Mesenchymal stem cell (in vitro differentiated cells and primary cell): ENCODE results near the gene FAM98A.

Experiments used
- DNase-seq: peaks from one replicate; pipeline ENCODE4 v3.0.0-alpha.2; 2013
- H2AFZ ChIP-seq: one replicate; pipeline ENCODE4 v1.6.1; 2013; ENCODE audit warnings: low read depth, mild to moderate bottlenecking, control low read depth, inconsistent platforms, low read length, moderate library complexity
- H2AK5ac ChIP-seq: 2 replicates; pipeline ENCODE4 v1.6.1; 2013; ENCODE audit warnings: low read length, moderate library complexity, mild to moderate bottlenecking, inconsistent platforms; ENCODE audit not compliant: severe bottlenecking
- H2BK120ac ChIP-seq: one replicate; pipeline ENCODE4 v1.6.1; 2013; ENCODE audit warnings: low read depth, mild to moderate bottlenecking, inconsistent platforms, low read length, moderate library complexity
- H2BK12ac ChIP-seq, 2 experiments: one replicate each; pipeline ENCODE4 v1.6.1; 2013; ENCODE audit warnings: inconsistent platforms in 2 of 2, low read length in 2 of 2, mild to moderate bottlenecking in 2 of 2, moderate library complexity in 2 of 2, control low read depth in 1 of 2
- H2BK15ac ChIP-seq: one replicate; pipeline ENCODE4 v1.6.1; 2013; ENCODE audit warnings: mild to moderate bottlenecking, low read depth, inconsistent platforms; ENCODE audit not compliant: poor library complexity, severe bottlenecking
- H2BK5ac ChIP-seq: 2 replicates; pipeline ENCODE4 v1.6.1; 2013; ENCODE audit warnings: low read depth, mild to moderate bottlenecking, low read length, control low read depth, inconsistent platforms; ENCODE audit not compliant: poor library complexity, severe bottlenecking
- H3K14ac ChIP-seq, 2 experiments: one replicate each; pipeline ENCODE4 v1.6.1; 2013; ENCODE audit warnings: inconsistent platforms in 2 of 2, low read length in 2 of 2, control low read depth in 1 of 2, mild to moderate bottlenecking in 1 of 2, moderate library complexity in 1 of 2
- H3K18ac ChIP-seq, 2 experiments: one replicate each; pipeline ENCODE4 v1.6.1; 2013; ENCODE audit warnings: inconsistent platforms in 2 of 2, low read length in 2 of 2, control low read depth in 1 of 2, low read depth in 1 of 2, mild to moderate bottlenecking in 1 of 2
- H3K23ac ChIP-seq, 2 experiments: one replicate each; pipeline ENCODE4 v1.6.1; 2013; ENCODE audit warnings: inconsistent platforms in 2 of 2, low read length in 2 of 2, mild to moderate bottlenecking in 2 of 2, moderate library complexity in 2 of 2, control low read depth in 1 of 2
- H3K27ac ChIP-seq: 2 replicates; pipeline ENCODE4 v1.5.1; 2013; ENCODE audit warnings: mild to moderate bottlenecking, moderate library complexity, low read length, control low read depth, inconsistent platforms; ENCODE audit not compliant: poor library complexity, severe bottlenecking
- H3K27me3 ChIP-seq, 2 experiments: 2 replicates each; pipeline versions ENCODE4 v1.6.1 to v1.7.0; 2013; ENCODE audit warnings: low read length in 2 of 2, mild to moderate bottlenecking in 2 of 2, moderate library complexity in 2 of 2, control low read depth in 1 of 2, inconsistent platforms in 1 of 2; ENCODE audit not compliant: control insufficient read depth in 1 of 2, insufficient read depth in 1 of 2
- H3K36me3 ChIP-seq, 2 experiments: 2 replicates each; pipeline versions ENCODE4 v1.6.1 to v1.7.0; 2013; ENCODE audit warnings: low read length in 2 of 2, control low read depth in 1 of 2, inconsistent platforms in 1 of 2, low read depth in 1 of 2, mild to moderate bottlenecking in 1 of 2; ENCODE audit not compliant: insufficient read depth in 2 of 2, control insufficient read depth in 1 of 2
- H3K4ac ChIP-seq, 2 experiments: one replicate each; pipeline ENCODE4 v1.6.1; 2013; ENCODE audit warnings: inconsistent platforms in 2 of 2, low read length in 2 of 2, mild to moderate bottlenecking in 2 of 2, moderate library complexity in 2 of 2, control low read depth in 1 of 2, low read depth in 1 of 2
- H3K4me1 ChIP-seq: 2 replicates; pipeline ENCODE4 v1.6.1; 2013; ENCODE audit warnings: low read depth, low read length, control low read depth; ENCODE audit not compliant: control insufficient read depth, insufficient read depth
- H3K4me2 ChIP-seq: 2 replicates; pipeline ENCODE4 v1.6.1; 2013; ENCODE audit warnings: low read length, mild to moderate bottlenecking, inconsistent platforms; ENCODE audit not compliant: poor library complexity, severe bottlenecking
- H3K4me3 ChIP-seq, 2 experiments: 2 replicates each; pipeline versions ENCODE4 v1.5.1 to v1.7.0; 2013; ENCODE audit warnings: low read length in 2 of 2, mild to moderate bottlenecking in 2 of 2, control low read depth in 1 of 2, low read depth in 1 of 2; ENCODE audit not compliant: insufficient read depth in 1 of 2
- H3K79me1 ChIP-seq: replicated peaks from 2 replicates; pipeline ENCODE4 v1.6.1; 2013; ENCODE audit warnings: mild to moderate bottlenecking, control low read depth, low read length, inconsistent platforms; ENCODE audit not compliant: poor library complexity, severe bottlenecking
- H3K9ac ChIP-seq: 2 replicates; pipeline ENCODE4 v1.7.0; 2013; ENCODE audit warnings: mild to moderate bottlenecking, low read length, moderate library complexity
- H3K9me3 ChIP-seq: 2 replicates; pipeline ENCODE4 v1.7.0; 2013; ENCODE audit warnings: mild to moderate bottlenecking, low read length; ENCODE audit not compliant: control insufficient read depth
- H4K8ac ChIP-seq: one replicate; pipeline ENCODE4 v1.6.1; 2013; ENCODE audit warnings: inconsistent platforms, mild to moderate bottlenecking, low read length, moderate library complexity
- H4K91ac ChIP-seq: one replicate; pipeline ENCODE4 v1.6.1; 2013; ENCODE audit warnings: mild to moderate bottlenecking, low read length, inconsistent platforms
- WGBS: methylation state at CpG from one replicate; pipeline ENCODE4 v1.1.7; 2013; ENCODE audit warnings: mixed read lengths; 5-methylcytosine and 5-hydroxymethylcytosine counted together

FAM98A gene

GRCh38 chr2:33599943-33600192 is 769 bp upstream of the FAM98A start:
- H3K4me3 ChIP-seq: peak overlapping the region in 1 of 2 experiments; percentile 89
- no peak overlapping the region for H2BK5ac ChIP-seq
- H2BK15ac ChIP-seq: no peak overlapping the region
- H4K91ac ChIP-seq: no peak overlapping the region
- no peak overlapping the region for H4K8ac ChIP-seq
- no peak overlapping the region for H3K18ac ChIP-seq
- peak overlapping the region; percentile 88 for H3K9ac ChIP-seq
- H3K9me3 ChIP-seq: no peaks in the 10 kb centered on the region
- H3K23ac ChIP-seq: no peak overlapping the region
- peak overlapping the region; percentile 83 for H3K4me2 ChIP-seq
- no peak for DNase-seq
- H2AK5ac ChIP-seq: no peak overlapping the region
- no peaks in the 10 kb centered on the region for H3K27me3 ChIP-seq
- peak overlapping the region; percentile 90 for H3K27ac ChIP-seq
- no peaks in the 10 kb centered on the region for H3K79me1 ChIP-seq
- peaks cover 0 to 5% of the 10 kb centered on the region in 2 experiments for H3K36me3 ChIP-seq
- 47% methylated on average over 3 of the region's 3 CpGs for WGBS
- H2BK12ac ChIP-seq: no peak overlapping the region
- no peak overlapping the region for H2BK120ac ChIP-seq
- no peak overlapping the region for H3K4ac ChIP-seq
- H3K14ac ChIP-seq: no peak overlapping the region
- no peak overlapping the region for H2AFZ ChIP-seq
- H3K4me1 ChIP-seq: peaks cover 1% of the 10 kb centered on the region

DNA sequence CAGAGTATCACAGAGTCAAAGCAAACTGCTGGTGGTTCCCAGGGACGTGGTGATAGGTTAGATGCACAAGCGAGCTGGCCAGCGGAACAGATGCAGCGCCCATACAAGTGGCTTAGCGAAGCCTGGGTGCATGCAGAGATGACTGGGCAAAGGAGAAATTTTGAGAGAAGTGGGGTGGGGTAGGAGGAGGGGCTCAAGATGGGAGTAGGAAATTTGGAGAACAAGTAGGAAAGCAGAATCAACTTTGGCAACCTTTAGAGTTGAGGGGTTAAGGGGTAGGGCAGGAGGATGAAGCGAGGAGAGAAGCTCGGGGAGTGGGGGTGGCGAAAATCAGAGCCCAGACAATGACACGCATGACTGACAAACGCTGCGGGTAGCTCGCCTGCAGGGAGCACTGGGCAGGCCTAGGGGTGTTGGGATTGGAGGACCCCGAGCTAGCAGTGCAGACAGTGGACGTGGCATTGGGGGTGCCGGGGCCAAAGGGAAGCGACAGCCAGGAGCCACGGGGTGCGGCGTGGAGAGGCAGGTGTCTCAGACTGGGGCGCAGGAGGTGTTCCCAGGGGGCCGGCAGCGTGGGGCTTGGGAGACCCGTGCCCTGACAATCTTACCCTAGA is 431 bp downstream of the FAM98A start:
- H3K4me3 ChIP-seq: peak overlapping the region; percentile 87 to 89
- H3K4ac ChIP-seq: peak overlapping the region; percentile 73 to 94
- H2BK5ac ChIP-seq: peak overlapping the region; percentile 90
- H4K91ac ChIP-seq: peak overlapping the region; percentile 82
- peak overlapping the region in 1 of 2 experiments; percentile 75 for H3K23ac ChIP-seq
- H2BK12ac ChIP-seq: peak overlapping the region in 1 of 2 experiments; percentile 74
- H3K36me3 ChIP-seq: peaks cover 2 to 16% of the 10 kb centered on the region in 2 experiments
- no peaks in the 10 kb centered on the region for H3K27me3 ChIP-seq
- peak overlapping the region in 1 of 2 experiments; percentile 98 for H3K14ac ChIP-seq
- peak overlapping the region; percentile 68 for H2AK5ac ChIP-seq
- H3K27ac ChIP-seq: peak overlapping the region; percentile 93
- H3K9ac ChIP-seq: peak overlapping the region; percentile 96
- H2BK15ac ChIP-seq: no peak overlapping the region
- peaks cover 1% of the 10 kb centered on the region for H3K4me1 ChIP-seq
- WGBS: under 1% methylated on average over 16 of the region's 23 CpGs
- DNase-seq: peak; percentile 76
- H3K79me1 ChIP-seq: peaks cover 5% of the 10 kb centered on the region
- H3K9me3 ChIP-seq: no peaks in the 10 kb centered on the region
- peak overlapping the region; percentile 40 to 98 for H3K18ac ChIP-seq
- H2BK120ac ChIP-seq: peak overlapping the region; percentile 27
- H2AFZ ChIP-seq: peak overlapping the region; percentile 79
- peak overlapping the region; percentile 73 for H4K8ac ChIP-seq
- peak overlapping the region; percentile 55 for H3K4me2 ChIP-seq

DNA sequence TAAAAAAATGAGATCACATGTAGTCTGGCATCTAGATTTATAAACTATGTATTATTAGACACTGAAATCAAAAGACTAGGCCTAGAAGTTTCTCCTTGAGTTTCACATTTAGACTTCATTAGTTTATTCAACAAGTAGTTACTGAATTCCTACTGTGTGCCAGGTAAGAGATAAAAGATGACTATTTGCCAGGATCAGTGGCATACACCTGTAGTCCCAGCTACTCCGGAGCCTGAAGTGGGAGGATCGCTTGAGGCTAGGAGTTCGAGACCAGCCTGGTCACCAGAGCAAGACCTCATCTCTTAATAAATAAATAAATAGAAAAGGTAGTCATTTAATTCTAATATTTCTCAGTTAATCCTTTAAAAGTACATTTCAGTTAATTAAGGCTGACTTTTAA is 2.1 kb downstream of the FAM98A start:
- Histone ChIP-seq H3K9me3 (no peaks in the 10 kb centered on the region), H3K27me3 (no peaks in the 10 kb centered on the region), H3K18ac (no peak overlapping the region), H4K91ac (no peak overlapping the region), H3K4ac (no peak overlapping the region), H4K8ac (no peak overlapping the region), H3K23ac (no peak overlapping the region), H2BK12ac (no peak overlapping the region), H3K79me1 (peaks cover 10% of the 10 kb centered on the region), H2AK5ac (no peak overlapping the region), H2BK5ac (no peak overlapping the region), H3K27ac (no peak overlapping the region), H2BK120ac (no peak overlapping the region), H3K4me2 (no peak overlapping the region), H2BK15ac (no peak overlapping the region), H3K4me3 (peak overlapping the region in 1 of 2 experiments; percentile 89), H2AFZ (no peak overlapping the region), H3K9ac (peak overlapping the region; percentile 96), H3K36me3 (peaks cover 8 to 32% of the 10 kb centered on the region in 2 experiments), H3K4me1 (peaks cover 1% of the 10 kb centered on the region), H3K14ac (no peak overlapping the region)
- no peak for DNase-seq
- 100% methylated on average over 2 of the region's 3 CpGs for WGBS

DNA sequence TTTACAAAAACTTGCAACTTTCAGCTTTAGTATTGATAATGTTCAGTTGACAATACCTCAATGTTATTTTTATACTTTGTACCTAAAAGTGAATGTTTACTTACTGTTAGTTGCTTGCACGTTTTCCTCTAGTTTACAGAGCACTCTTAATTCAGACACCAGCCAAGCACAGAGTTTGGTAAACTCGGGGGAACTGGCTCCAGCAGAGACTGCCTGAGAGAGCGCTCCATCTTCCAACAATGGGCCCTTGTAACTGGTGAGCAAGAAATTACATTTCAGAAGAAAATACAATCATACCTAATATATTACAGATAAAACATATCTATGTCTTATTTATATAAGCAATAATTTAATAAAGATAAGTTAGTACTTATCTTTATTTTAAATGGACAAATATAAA is 3.7 kb downstream of the FAM98A start:
- H2AK5ac ChIP-seq: no peak overlapping the region
- no peaks in the 10 kb centered on the region for H3K9me3 ChIP-seq
- H2BK15ac ChIP-seq: no peak overlapping the region
- no peak overlapping the region for H3K9ac ChIP-seq
- peaks cover 8 to 48% of the 10 kb centered on the region in 2 experiments for H3K36me3 ChIP-seq
- no peak overlapping the region for H4K91ac ChIP-seq
- no peak overlapping the region for H3K23ac ChIP-seq
- H3K14ac ChIP-seq: no peak overlapping the region
- DNase-seq: no peak
- H2BK12ac ChIP-seq: no peak overlapping the region
- H3K4ac ChIP-seq: no peak overlapping the region
- H2BK5ac ChIP-seq: no peak overlapping the region
- H2BK120ac ChIP-seq: no peak overlapping the region
- peaks cover 10% of the 10 kb centered on the region for H3K79me1 ChIP-seq
- H3K27me3 ChIP-seq: no peaks in the 10 kb centered on the region
- H3K4me1 ChIP-seq: peaks cover 1% of the 10 kb centered on the region
- no peak overlapping the region for H3K4me3 ChIP-seq
- no peak overlapping the region for H3K4me2 ChIP-seq
- H4K8ac ChIP-seq: no peak overlapping the region
- 77% methylated on average over 2 of the region's 3 CpGs for WGBS
- no peak overlapping the region for H2AFZ ChIP-seq
- no peak overlapping the region for H3K18ac ChIP-seq
- H3K27ac ChIP-seq: no peak overlapping the region
